Activated gamma-delta T cell treated with anti-CD3 and anti-CD28 coated beads, Interleukin-2, amount 50 U/mL, for 16 hours (primary cell): ENCODE measurements around the gene PHLDB2.

ENCODE experiments used
- DNase-seq: peaks from one replicate; pipeline ENCODE4 v3.0.0-alpha.2; 2020; ENCODE audit warnings: low read depth

PHLDB2 gene

GRCh38 chr3:111926266-111926676 is 67.2 kb downstream of the PHLDB2 start:
- DNase-seq = no peak

GRCh38 chr3:111928613-111929012 is 69.5 kb downstream of the PHLDB2 start:
- DNase-seq = no peak

DNA sequence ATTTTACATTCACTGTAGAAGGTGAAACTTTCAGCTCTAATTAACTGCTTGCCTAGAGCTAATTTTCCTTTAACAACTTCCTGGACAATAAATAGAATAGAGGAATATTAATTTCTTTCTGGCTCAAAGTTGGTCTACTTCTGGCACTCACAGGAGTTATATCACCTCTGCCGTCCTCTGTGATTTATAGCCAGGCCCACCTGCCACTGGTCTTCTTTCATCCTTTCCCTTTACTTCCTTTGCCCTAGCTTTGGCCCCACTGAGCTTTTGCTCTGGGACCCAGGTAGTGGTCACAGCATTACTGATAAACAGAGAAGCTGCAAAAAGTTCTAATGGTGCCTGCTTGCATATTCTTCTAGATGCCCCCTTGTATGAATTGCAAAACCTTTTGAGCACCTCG is 70.4 kb downstream of the PHLDB2 start:
- no peak for DNase-seq

DNA sequence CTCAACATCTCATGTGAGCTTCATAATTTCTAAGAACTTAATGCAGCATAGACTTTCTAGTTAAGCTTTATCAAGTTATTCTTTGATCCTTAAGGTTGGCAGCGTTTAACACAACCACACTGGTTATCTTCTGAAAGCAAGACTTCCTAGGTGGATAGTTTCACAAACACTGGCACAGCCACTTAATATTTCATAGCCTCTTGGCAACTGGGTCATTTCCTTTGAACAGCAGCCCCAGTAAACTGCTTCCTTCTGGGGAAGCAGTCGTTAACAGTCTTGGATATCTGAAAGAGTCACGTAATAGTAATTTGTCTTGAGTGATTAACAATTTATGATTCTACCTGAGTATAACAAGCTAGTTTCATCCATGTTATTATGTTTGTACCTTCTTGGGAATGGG is 73.9 kb downstream of the PHLDB2 start:
- no peak for DNase-seq

- no peak for DNase-seq
These were observed 77.3 kb downstream of the PHLDB2 start for GRCh38 chr3:111936191-111936841.

DNA sequence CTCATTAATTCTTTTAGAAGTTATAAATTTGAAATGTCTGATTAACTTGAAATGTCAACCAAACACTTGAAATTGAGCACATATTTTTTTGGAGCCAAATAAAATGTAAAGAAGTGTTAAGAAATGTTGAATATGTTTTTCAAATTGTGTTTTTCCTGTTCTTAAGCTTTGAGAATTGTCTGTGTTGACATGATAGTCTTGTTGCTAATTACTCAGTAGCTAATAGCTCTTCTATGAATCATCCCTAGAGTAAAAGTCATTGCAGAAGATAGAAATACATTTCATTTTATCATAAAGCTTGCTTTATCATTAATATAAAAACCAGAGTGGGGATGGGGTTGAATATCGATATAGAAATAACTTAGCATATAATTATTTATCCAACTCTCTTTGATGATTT is 77.9 kb downstream of the PHLDB2 start:
- no peak for DNase-seq

GRCh38 chr3:111937871-111938270 is 78.8 kb downstream of the PHLDB2 start:
- DNase-seq = no peak

- DNase-seq = no peak
These were observed 80.8 kb downstream of the PHLDB2 start for GRCh38 chr3:111939873-111940272.

DNA sequence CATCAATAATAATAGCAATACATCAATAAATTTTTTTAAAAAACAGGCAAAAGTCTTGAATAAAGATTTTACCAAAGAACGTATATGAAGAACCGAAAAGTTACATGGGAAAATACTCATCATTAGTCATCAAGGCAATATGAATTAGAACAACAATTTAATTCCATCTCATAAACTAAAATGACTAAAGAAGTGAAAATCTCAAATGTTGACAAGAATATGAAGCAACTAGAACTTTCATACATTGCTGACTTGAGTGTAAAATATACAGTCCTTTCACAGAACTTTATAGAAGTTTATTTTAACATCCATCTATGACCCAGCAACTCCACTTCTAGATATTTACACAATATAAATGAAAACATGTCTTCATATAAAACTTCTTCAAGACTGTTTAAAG is 84.5 kb downstream of the PHLDB2 start:
- no peak for DNase-seq

- DNase-seq = no peak
These were observed 85.3 kb downstream of the PHLDB2 start for GRCh38 chr3:111944372-111944771.

DNA sequence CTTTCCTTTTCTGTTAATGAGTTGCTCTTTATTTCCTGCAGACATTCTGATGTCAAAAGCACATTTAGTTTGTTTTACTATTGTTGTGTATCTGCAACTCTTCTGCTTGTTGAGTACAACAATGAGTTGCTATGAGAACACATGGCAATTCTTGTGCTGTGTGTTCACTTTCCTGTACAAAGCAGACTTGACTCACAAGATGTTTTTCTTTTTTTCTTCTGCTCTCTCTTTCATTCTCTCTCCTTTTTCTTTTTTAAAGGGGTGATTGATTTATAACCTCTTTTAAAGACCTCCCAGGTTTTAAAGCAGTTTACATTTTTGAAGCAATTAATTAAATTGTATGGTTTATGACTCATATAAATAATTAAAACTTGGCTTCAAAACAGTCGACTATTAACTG is 88.2 kb downstream of the PHLDB2 start:
- DNase-seq = no peak

- no peak for DNase-seq
These were observed 89.7 kb downstream of the PHLDB2 start for GRCh38 chr3:111948786-111949185.

DNA sequence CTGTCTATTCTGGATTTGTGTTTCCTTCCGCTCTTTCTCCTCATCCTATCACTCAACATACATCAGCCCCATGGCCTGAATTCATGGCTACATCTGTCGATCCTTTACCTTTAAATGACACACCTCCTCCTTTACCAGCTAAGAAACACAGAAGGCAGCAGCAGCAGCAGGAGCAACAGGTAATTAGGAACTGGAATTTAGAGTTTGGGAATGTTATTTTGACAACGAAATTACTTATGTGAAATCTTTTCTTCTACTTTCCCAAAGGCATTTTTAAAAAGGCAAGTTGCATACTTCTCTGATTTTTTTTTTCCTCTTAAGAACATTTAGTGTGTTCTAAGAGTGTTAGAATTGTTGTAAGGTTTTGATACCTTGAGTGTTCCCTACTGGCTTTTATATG is 90.6 kb downstream of the PHLDB2 start:
- DNase-seq = no peak

DNA sequence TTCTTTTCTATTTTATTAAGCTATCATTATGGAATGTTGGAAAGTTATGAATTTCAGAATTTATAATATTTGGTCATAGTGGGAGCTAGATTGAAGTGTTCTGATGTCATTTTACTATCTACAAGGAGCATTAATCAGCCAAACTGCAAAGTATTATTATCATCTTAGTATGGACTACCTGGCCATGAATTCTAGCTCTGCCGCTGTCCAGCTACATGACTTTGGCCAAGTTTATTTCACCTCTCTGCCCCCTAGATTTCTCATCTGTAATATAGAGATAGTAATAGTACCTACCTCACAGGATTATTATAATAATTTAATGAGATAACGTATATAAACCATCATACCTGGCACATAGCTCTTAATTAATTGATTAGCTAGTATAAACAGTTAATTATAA is 92.0 kb downstream of the PHLDB2 start:
- DNase-seq = no peak

DNA sequence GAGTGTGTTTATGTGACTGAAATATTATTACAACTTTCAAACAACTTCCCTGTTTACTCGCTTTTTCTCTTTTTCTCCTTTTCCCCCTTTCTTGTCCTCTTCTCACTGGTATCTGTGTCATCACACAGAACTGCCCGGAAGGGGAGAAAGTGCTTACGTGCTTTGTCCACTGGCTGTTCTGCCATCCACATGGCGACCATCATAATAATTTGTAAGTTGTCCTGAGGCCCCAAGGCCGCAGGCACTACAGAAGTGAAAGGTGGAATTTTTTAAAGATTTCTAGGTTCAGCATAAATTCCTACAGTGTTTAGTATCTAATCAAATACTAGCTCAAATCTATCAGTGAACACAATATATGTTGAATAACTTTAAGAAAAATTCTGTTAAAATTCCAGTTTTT is 93.0 kb downstream of the PHLDB2 start:
- no peak for DNase-seq

DNA sequence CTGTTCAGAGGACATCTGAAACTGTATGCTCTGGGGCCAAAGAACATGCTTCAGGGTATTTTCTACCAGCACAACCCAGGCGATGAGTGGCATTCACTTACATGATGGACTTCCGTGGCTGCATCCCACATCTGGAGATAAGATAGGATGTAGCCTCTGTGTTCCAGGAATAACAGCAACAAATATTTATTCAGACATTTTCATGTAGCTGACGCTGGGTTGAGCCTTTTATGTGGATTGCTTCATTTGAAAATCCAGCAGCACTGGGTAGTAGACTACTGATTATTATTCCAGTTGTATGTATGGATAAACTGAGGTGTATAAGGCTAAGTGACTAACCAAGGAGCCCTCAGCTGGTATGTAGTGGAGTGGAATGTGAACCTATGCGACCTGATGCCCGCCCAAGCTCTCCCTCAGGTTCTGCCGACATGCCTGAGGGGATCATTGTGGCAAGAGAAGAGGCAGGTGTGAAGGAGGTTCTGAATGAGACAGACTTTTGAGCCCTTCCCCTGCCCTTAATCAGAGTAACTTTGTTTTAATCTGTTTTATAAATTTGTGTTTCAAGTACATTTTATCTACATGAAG is 93.9 kb downstream of the PHLDB2 start:
- DNase-seq = no peak

- no peak for DNase-seq
These were observed 95.3 kb downstream of the PHLDB2 start for GRCh38 chr3:111954228-111954990.

GRCh38 chr3:111955876-111956275 is 96.8 kb downstream of the PHLDB2 start:
- no peak for DNase-seq

DNA sequence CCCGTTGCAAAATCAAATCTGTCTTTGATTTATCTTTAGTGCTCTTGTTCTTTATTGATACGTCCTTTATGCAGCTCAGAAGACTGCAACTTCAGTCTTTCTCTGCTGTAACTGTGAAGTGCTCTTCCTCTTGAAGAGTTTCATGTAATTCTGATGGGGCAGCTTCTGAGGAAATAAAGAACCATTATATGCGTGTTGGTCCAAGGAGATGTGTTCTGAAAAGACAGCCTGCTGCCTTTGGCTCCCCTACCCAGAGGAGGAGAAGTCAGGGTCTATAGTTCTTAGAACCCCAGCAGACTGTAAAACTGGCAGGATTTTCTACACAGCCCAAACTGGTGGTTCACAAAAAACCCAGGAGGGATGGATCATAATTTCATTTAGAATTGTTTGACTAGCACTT is 97.4 kb downstream of the PHLDB2 start:
- no peak for DNase-seq

DNA sequence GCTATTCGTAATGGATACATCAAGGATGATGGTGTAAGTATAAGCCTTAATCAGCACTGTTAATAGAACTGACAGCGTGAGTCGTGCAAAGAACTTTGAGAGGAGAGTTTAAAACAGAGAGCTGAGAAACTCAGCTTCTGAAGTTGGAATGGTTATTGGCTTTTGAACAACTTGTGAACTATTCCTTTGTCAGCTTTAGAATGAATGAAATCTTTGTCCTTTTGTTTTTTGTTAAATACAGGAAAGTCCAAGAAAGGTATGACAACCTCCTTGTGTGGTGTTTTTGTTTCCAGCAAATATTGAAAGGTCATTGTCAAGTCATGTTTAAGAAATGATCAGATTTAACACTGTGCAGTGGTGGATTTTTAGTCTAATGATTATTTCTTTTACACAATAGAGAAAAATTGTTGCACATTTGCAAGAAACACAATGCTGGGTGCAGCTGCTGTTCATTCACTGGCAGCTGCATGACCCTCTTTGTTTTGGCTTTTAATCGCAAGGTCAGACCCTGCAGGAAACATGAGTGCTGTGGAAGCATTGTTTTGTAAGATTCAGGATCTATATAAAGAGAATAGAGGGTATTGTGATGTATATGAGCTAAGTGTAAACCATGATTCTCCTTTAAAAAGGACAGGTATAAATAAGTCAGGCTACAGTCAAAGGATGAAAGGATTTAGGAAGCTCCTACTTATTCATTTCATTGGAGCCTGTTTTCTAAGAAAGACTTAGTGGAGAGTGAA is 98.1 kb downstream of the PHLDB2 start:
- DNase-seq = no peak

- no peak for DNase-seq
These were observed 102.5 kb downstream of the PHLDB2 start for GRCh38 chr3:111961461-111962164.

DNA sequence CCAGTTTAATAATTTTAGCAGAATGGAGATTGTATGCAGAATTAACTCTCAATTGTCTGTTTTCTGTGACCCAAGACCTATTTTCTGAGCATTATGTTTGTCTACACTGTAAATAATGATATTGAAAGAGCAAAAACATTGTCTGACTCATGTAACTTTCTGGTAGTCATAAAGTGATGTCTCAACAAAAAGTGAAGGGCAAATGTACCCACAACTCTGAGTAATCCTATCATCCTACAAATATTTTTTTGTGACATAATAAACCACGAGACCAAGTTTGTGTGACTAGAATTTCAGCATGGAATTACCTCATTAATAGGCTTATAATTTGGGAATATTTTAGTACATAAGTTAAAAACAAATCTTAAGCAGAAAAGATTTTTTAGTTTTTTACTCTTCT is 104.4 kb downstream of the PHLDB2 start:
- no peak for DNase-seq
